Calu3 (cell line): ENCODE results near the gene MRPS35. TPM values are rescaled to one million over a fixed set of nuclear protein-coding genes. Genes with fewer than 3 reads are reported as not detected.
A peak's percentile ranks its signal among the peaks of the same experiment; 100 is the strongest.
"Not testable (repeated sequence)": the region's sequence is repeated elsewhere in the genome, so short reads cannot be mapped to it uniquely, and the experiment has no call there.

Experiments used
- BruUV-seq: library from RNA; stranded (reverse); fragments of 400-500 nt; replicated peaks from 2 replicates; lab custom pipeline; 2021; lab: Mats Ljungman, UMichigan
- CTCF ChIA-PET: fragments of 300-600 bp; sonication (Branson Sonifier 250); formaldehyde crosslinking; loops from one replicate; lab custom pipeline; 2022; ENCODE audit warnings: antibody characterized with exemption; lab: Charles Lee
- DNase-seq: peaks from one replicate; pipeline ENCODE4 v3.0.0; 2022
- H3K27ac Mint-ChIP-seq: one replicate; pipeline ENCODE4 v1.8.0; 2022; ENCODE audit warnings: mixed read lengths; ENCODE audit not compliant: unreplicated experiment
- H3K27me3 Mint-ChIP-seq: one replicate; pipeline ENCODE4 v1.8.0; 2022; ENCODE audit warnings: mixed read lengths; ENCODE audit not compliant: unreplicated experiment
- H3K36me3 Mint-ChIP-seq: one replicate; pipeline ENCODE4 v1.8.0; 2022; ENCODE audit warnings: mild to moderate bottlenecking, moderate library complexity, mixed read lengths; ENCODE audit not compliant: insufficient read depth, unreplicated experiment
- H3K4me1 Mint-ChIP-seq: one replicate; pipeline ENCODE4 v1.8.0; 2022; ENCODE audit warnings: mild to moderate bottlenecking, low read depth, mixed read lengths; ENCODE audit not compliant: unreplicated experiment
- H3K4me3 Mint-ChIP-seq: one replicate; pipeline ENCODE4 v1.8.0; 2022; ENCODE audit warnings: mild to moderate bottlenecking, low read depth, moderate library complexity, mixed read lengths; ENCODE audit not compliant: unreplicated experiment
- H3K9me3 Mint-ChIP-seq: one replicate; pipeline ENCODE4 v1.8.0; 2022; ENCODE audit warnings: low read depth, mixed read lengths; ENCODE audit not compliant: unreplicated experiment
- CTCF ChIP-seq: fragments of 200-600 bp; IDR thresholded peaks from one replicate; pipeline ENCODE4 v1.8.0; 2022; ENCODE audit warnings: antibody characterized with exemption; ENCODE audit not compliant: unreplicated experiment
- intact Hi-C: fragments of 100-400 bp; cut with micrococcal nuclease; formaldehyde crosslinking; loops from one replicate; pipeline ENCODE4 v1.10.0; 2022; ENCODE audit not compliant: unreplicated experiment
- total RNA-seq: library from RNA; stranded (reverse); gene quantifications from 2 replicates; pipeline ENCODE4 v1.2.3, GENCODE V29; 2022

The MRPS35 gene
- total RNA-seq, 1 experiment from 2014 or later: 70.5 TPM

DNA sequence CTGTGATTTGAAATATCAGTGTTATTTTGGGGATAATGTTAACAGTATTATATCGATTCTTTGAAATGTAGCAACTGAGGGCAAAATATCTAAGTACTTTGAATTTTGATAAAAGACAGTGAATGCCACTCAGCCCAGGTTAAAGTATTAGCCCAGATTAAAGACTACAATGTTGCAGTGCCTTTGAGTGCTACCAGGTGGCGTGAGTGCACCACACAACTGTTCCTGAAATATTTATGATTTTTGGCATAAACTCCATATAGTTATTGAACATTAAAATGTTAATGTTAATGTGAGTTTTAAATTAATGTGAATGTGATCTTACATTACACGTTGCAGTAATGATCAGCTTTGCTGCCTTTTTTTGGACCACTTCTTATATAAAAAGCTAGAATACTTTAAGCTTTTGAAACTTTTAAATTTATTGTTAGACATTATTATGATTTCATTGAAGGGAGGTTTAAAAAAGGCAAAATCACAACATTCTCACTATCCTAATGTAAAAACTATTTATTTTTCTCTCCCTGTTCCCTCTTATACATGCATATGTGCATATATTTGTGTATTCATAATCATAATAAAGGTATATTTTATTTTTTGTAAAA is 22.5 kb downstream of the MRPS35 start:
- no peak overlapping the region for H3K27ac Mint-ChIP-seq
- no TSS peak for BruUV-seq
- no peaks in the 10 kb centered on the region for H3K4me1 Mint-ChIP-seq
- peak; percentile 64 for TF ChIP-seq CTCF
- DNase-seq: peak; percentile 36
- no peaks in the 10 kb centered on the region for H3K9me3 Mint-ChIP-seq
- H3K4me3 Mint-ChIP-seq: no peak overlapping the region
- intact Hi-C loops: loop anchor here (1.0 to 5.0 kb wide), 5 partner anchors 88 to 1264 kb away; no protein-coding TSS in a partner anchor
- CTCF ChIA-PET: no interaction called here
- no peaks in the 10 kb centered on the region for H3K27me3 Mint-ChIP-seq
- H3K36me3 Mint-ChIP-seq: peaks cover 18% of the 10 kb centered on the region

DNA sequence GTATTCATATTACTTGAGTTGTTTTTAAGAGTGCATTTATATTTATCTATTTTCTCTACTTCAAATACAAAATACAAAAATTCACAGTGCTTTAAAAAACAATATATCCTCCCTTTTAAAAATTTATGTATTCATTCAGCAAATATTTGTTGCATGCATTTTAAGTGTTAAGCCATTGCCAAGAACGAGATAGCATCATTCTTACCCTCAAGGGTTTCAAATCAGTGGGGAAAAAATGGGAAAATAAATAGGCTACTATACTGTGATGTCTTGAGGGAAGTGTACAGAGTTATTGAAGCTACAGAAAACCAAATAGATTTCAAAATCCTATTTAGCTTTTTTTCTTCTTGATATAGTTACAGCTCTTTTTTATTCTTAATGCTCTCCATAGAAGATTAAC is 23.2 kb downstream of the MRPS35 start:
- peaks cover 22% of the 10 kb centered on the region for H3K36me3 Mint-ChIP-seq
- no TSS peak for BruUV-seq
- no peak for TF ChIP-seq CTCF
- H3K4me3 Mint-ChIP-seq: no peak overlapping the region
- CTCF ChIA-PET: interaction anchor here (0.6 kb wide), 2 partner anchors 9 to 219 kb away, joined by 3 to 5 read pairs; no protein-coding TSS in a partner anchor
- no peaks in the 10 kb centered on the region for H3K27me3 Mint-ChIP-seq
- DNase-seq: no peak
- H3K27ac Mint-ChIP-seq: no peak overlapping the region
- H3K9me3 Mint-ChIP-seq: no peaks in the 10 kb centered on the region
- no peaks in the 10 kb centered on the region for H3K4me1 Mint-ChIP-seq
- intact Hi-C loops: loop anchor here (1.0 to 5.0 kb wide), 5 partner anchors 87 to 1264 kb away; no protein-coding TSS in a partner anchor

- not testable (repeated sequence) for DNase-seq, H3K9me3 Mint-ChIP-seq, H3K27me3 Mint-ChIP-seq, H3K27ac Mint-ChIP-seq, H3K4me1 Mint-ChIP-seq, H3K4me3 Mint-ChIP-seq, BruUV-seq
- CTCF ChIA-PET: interaction anchor here (0.6 kb wide), 3 partner anchors 9 to 219 kb away, joined by 3 to 5 read pairs (median 3); no protein-coding TSS in a partner anchor
- intact Hi-C loops: loop anchor here (5.0 kb wide), 3 partner anchors 438 to 1263 kb away; no protein-coding TSS in a partner anchor
- H3K36me3 Mint-ChIP-seq: peaks cover 27% of the 10 kb centered on the region
Measured at GRCh38 chr12:27734321-27734720, 23.7 kb downstream of the MRPS35 start.

GRCh38 chr12:27743601-27744000 is 33.0 kb downstream of the MRPS35 start:
- CTCF ChIA-PET: no interaction called here
- Mint-ChIP-seq H3K36me3 (peaks cover 17% of the 10 kb centered on the region), H3K9me3 (no peaks in the 10 kb centered on the region), H3K4me1 (peaks cover 24% of the 10 kb centered on the region), H3K27ac (no peak overlapping the region), H3K4me3 (no peak overlapping the region), H3K27me3 (no peaks in the 10 kb centered on the region)
- TF ChIP-seq CTCF: no peak
- no TSS peak for BruUV-seq
- intact Hi-C loops: no loop called here
- DNase-seq: no peak

- H3K27ac Mint-ChIP-seq, H3K4me3 Mint-ChIP-seq, H3K36me3 Mint-ChIP-seq, DNase-seq, CTCF ChIA-PET, BruUV-seq, H3K9me3 Mint-ChIP-seq, H3K27me3 Mint-ChIP-seq: not testable (repeated sequence)
- peaks cover 28% of the 10 kb centered on the region for H3K4me1 Mint-ChIP-seq
- intact Hi-C loops: loop anchor here (5.0 kb wide), 2 partner anchors 77 to 1212 kb away; no protein-coding TSS in a partner anchor
Measured at GRCh38 chr12:27745734-27746133, 35.1 kb downstream of the MRPS35 start.
